Activated B cell treated with CpG ODN at 0.5 μM for 24 hours (primary cell): ENCODE measurements around the gene SRRM5. TPM values are rescaled to one million over a fixed set of nuclear protein-coding genes. Genes with fewer than 3 reads are reported as not detected.

ENCODE experiments used
- ATAC-seq: fragments of 200-7000 bp; cut with Tn5 transposase; one replicate; pipeline ENCODE4 v1.10.0; 2021; ENCODE audit warnings: low read depth, mild to moderate bottlenecking, moderate library complexity
- CTCF ChIA-PET: fragments of 350-600 bp; sonication (Branson Sonifier 250); formaldehyde crosslinking; loops from one replicate; lab custom pipeline; 2021; ENCODE audit warnings: antibody characterized with exemption; lab: Charles Lee
- POLR2A ChIA-PET: fragments of 350-600 bp; sonication (Branson Sonifier 250); formaldehyde crosslinking; loops from one replicate; lab custom pipeline; 2021; ENCODE audit warnings: antibody characterized with exemption; lab: Charles Lee
- DNase-seq: peaks from one replicate; pipeline ENCODE4 v3.0.0; 2022
- H3K27ac Mint-ChIP-seq: one replicate; pipeline ENCODE4 v1.8.0; 2020; ENCODE audit warnings: mixed read lengths
- H3K27me3 Mint-ChIP-seq: one replicate; pipeline ENCODE4 v1.8.0; 2021; ENCODE audit warnings: mixed read lengths
- H3K36me3 Mint-ChIP-seq: one replicate; pipeline ENCODE4 v1.8.0; 2021; ENCODE audit warnings: low read depth, mixed read lengths
- H3K4me1 Mint-ChIP-seq: one replicate; pipeline ENCODE4 v1.8.0; 2021; ENCODE audit warnings: mixed read lengths
- H3K4me3 Mint-ChIP-seq: one replicate; pipeline ENCODE4 v1.8.0; 2020; ENCODE audit warnings: mild to moderate bottlenecking, mixed read lengths
- H3K9me3 Mint-ChIP-seq: one replicate; pipeline ENCODE4 v1.8.0; 2020; ENCODE audit warnings: mixed read lengths
- CTCF ChIP-seq: fragments of 200-600 bp; IDR thresholded peaks from one replicate; pipeline ENCODE4 v1.8.0; 2022; ENCODE audit warnings: antibody characterized with exemption, mild to moderate bottlenecking
- intact Hi-C: fragments of 100-400 bp; cut with micrococcal nuclease; formaldehyde crosslinking; loops from one replicate; pipeline ENCODE4 v1.15.1; 2024
- total RNA-seq: library from RNA; stranded (reverse); gene quantifications from 2 replicates; pipeline ENCODE4 v1.2.3, GENCODE V29; 2022

The SRRM5 gene
- total RNA-seq, 1 donor from 2014 or later, result 0.29 TPM

DNA sequence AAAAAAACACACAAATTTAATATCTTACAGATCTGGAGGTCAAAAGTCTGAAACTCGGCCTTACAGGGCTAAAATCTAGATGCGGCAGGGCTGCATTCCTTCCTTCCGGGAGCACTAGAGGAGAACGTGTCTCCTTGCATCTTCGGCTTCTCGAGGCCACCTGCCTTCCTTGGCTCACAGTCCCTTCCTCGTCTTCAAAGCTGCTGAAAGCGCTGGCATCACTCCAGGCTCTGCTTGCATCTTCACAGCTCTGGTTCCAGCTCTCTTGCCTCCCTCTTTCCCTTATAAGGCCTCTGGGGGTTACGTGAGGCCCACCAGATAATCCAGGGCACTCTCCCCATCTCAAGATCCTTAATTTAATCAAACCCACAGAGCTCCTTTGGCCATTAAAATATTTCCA lies 47.1 kb upstream of the SRRM5 start:
- H3K27ac Mint-ChIP-seq, result peak overlapping the region; percentile 93
- CTCF ChIA-PET, result interaction anchor here (0.7 to 3.6 kb wide), 4 partner anchors 10 to 45 kb away, joined by 3 to 16 read pairs (median 4); partner anchors contain the start of gene ZNF575
- H3K27me3 Mint-ChIP-seq, result no peaks in the 10 kb centered on the region
- no peak for TF ChIP-seq CTCF
- no peak for DNase-seq
- H3K36me3 Mint-ChIP-seq, result peaks cover 17% of the 10 kb centered on the region
- POLR2A ChIA-PET, result interaction anchor here (0.9 to 1.7 kb wide), 3 partner anchors 10 to 32 kb away, joined by 4 to 7 read pairs (median 7); partner anchors contain the start of genes IRGQ, XRCC1, ZNF575 and ZNF576
- intact Hi-C loops, result loop anchor here (10.0 kb wide), 1 partner anchor 220 kb away; the partner anchor contains the start of gene KCNN4
- H3K4me3 Mint-ChIP-seq, result no peak overlapping the region
- peaks cover 56% of the 10 kb centered on the region for H3K4me1 Mint-ChIP-seq
- no peak for ATAC-seq
- H3K9me3 Mint-ChIP-seq, result no peaks in the 10 kb centered on the region

DNA sequence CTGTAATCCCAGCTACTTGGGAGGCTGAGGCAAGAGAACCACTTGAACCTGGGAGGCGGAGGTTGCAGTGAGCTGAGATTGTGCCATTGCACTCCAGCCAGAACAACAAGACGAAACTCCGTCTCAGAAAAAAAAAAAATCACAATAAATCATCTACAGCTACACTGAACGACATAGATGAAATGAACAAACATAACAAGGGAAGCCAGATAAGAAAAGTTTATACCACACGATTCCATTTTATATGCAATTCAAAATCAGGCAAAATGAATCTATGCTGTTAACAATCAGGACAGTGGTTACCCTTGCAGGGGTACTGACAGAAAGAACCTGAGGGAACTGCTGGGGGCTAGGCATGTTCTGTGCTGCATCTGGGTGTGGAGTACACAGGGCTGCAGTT lies 42.2 kb upstream of the SRRM5 start:
- intact Hi-C loops, result loop anchor here (10.0 kb wide), 1 partner anchor 215 kb away; the partner anchor contains the start of gene KCNN4
- ATAC-seq, result no peak
- ChIA-PET POLR2A (interaction anchor here (0.6 kb wide), 1 partner anchor 42 kb away, joined by 3 read pairs; no protein-coding TSS in a partner anchor), CTCF (no interaction called here)
- Mint-ChIP-seq H3K27me3 (no peaks in the 10 kb centered on the region), H3K4me3 (no peak overlapping the region), H3K36me3 (peaks cover 20% of the 10 kb centered on the region), H3K9me3 (no peaks in the 10 kb centered on the region), H3K4me1 (peaks cover 32% of the 10 kb centered on the region), H3K27ac (no peak overlapping the region)
- no peak for TF ChIP-seq CTCF
- no peak for DNase-seq

DNA sequence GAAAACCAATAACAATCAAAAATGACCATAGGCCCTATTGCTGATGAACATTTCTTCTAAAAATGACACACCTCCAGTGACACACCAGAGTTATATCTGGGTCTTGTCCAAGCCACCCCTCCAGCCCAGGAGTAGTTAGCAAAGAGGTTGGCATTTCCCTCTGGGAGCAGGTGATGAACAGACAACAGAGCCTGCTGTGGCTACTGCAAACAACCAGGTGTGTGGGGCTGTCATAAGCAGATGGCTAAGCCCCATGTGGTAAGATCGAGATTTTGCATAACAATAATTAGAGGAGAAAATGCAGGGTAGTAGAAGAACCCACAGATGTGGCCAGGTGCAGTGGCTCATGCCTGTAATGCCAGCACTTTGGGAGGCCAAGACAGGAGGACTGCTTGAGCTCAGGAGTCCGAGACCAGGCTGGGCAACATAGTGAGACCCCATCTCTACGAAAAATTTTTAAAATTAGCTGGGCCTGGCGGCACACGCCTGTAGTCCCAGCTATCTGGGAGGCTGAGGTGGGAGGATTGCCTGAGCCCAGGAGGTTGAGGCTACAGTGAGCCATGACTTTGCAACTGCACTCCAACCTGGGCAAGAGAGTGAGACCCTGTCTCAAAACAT lies 41.6 kb upstream of the SRRM5 start:
- ChIA-PET CTCF (interaction anchor here (1.9 kb wide), 1 partner anchor 15 kb away, joined by 9 read pairs; no protein-coding TSS in a partner anchor), POLR2A (interaction anchor here (1.5 kb wide), 1 partner anchor 26 kb away, joined by 7 read pairs; the partner anchor contains the start of genes IRGQ and ZNF576)
- intact Hi-C loops, result no loop called here
- no peak overlapping the region for H3K4me3 Mint-ChIP-seq
- H3K9me3 Mint-ChIP-seq, result no peaks in the 10 kb centered on the region
- H3K4me1 Mint-ChIP-seq, result peaks cover 32% of the 10 kb centered on the region
- ATAC-seq (no peak), DNase-seq (no peak)
- H3K27me3 Mint-ChIP-seq, result no peaks in the 10 kb centered on the region
- H3K36me3 Mint-ChIP-seq, result peaks cover 26% of the 10 kb centered on the region
- peak overlapping the region; percentile 59 for H3K27ac Mint-ChIP-seq
- TF ChIP-seq CTCF, result no peak

GRCh38 chr19:43572171-43572588 lies 39.7 kb upstream of the SRRM5 start:
- no peak for TF ChIP-seq CTCF
- Mint-ChIP-seq H3K9me3 (no peaks in the 10 kb centered on the region), H3K27ac (no peak overlapping the region), H3K4me1 (peaks cover 39% of the 10 kb centered on the region), H3K27me3 (no peaks in the 10 kb centered on the region), H3K36me3 (peaks cover 25% of the 10 kb centered on the region), H3K4me3 (no peak overlapping the region)
- DNase-seq (no peak), ATAC-seq (no peak)
- intact Hi-C loops, result no loop called here
- ChIA-PET CTCF (interaction anchor here (1.9 kb wide), 1 partner anchor 17 kb away, joined by 9 read pairs; no protein-coding TSS in a partner anchor), POLR2A (interaction anchor here (0.6 to 0.8 kb wide), 2 partner anchors 24 to 43 kb away, joined by 4 read pairs; partner anchors contain the start of genes IRGQ and ZNF576)
